ENCODE results near the gene TEX26. TPM values are rescaled to one million over a fixed set of nuclear protein-coding genes. Genes with fewer than 3 reads are reported as not detected.
"Not testable (repeated sequence)": the region's sequence is repeated elsewhere in the genome, so short reads cannot be mapped to it uniquely, and the experiment has no call there.

Gene TEX26
- total and polyA plus RNA-seq, 2 donors (not counting 1 experiment from before 2014, with no cell fraction given) = 0.22 to 0.66 TPM

GRCh38 chr13:30926781-30927180, 5.7 kb upstream of the TEX26 start:
- H3K27ac ChIP-seq (ENCODE audit: insufficient read depth, low read length) = no peak overlapping the region
- DNase-seq (ENCODE audit: low read depth in 2 of 2) = no peak

DNA sequence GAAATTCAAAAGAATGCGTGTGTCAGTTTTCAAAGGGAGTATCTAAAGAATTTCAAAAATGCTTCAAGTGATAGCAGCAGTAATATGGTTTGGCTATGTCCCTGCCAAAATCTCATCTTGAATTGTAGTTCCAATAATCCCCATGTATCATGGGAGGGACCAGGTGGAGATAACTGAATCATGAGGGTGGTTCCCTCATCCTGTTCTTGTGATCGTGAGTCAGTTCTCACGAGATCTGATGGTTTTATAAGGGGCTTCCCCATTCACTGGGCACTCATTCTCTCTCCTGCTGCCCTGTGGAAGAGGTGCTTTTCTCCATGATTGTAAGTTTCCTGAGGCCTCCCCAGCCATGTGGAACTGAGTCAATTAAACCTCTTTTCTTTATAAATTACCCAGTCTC, 5.3 kb upstream of the TEX26 start:
- H3K79me2 ChIP-seq (ENCODE audit: control insufficient read depth, insufficient read depth, low read length); H3K4me3 ChIP-seq (replicated peaks in 1 of 4; ENCODE audit: control extremely low read depth in 1 of 4, insufficient read depth in 1 of 4, low read depth in 3 of 4, low read length in 4 of 4); H3K9ac ChIP-seq (ENCODE audit: insufficient read depth, low read length); H2AFZ ChIP-seq (ENCODE audit: low read length); H3K4me1 ChIP-seq (ENCODE audit: control insufficient read depth, extremely low read depth, insufficient read depth, low read length); H4K20me1 ChIP-seq (ENCODE audit: control insufficient read depth, extremely low read depth, insufficient read depth, low read length); H3K36me3 ChIP-seq (ENCODE audit: control insufficient read depth, insufficient read depth, low read length); H3K27ac ChIP-seq (ENCODE audit: insufficient read depth, low read length); H3K4me2 ChIP-seq (ENCODE audit: extremely low read depth, insufficient read depth, low read length); H3K27me3 ChIP-seq (ENCODE audit: control insufficient read depth, insufficient read depth, low read length); H3K9me3 ChIP-seq (ENCODE audit: control insufficient read depth, insufficient read depth, low read depth, low read length): not testable (repeated sequence)
- peak in 1 of 2 donors; percentile 63 for DNase-seq (ENCODE audit: low read depth in 2 of 2)

More at GRCh38 chr13:30926781-30927180, 5.7 kb upstream of the TEX26 start:
- Histone ChIP-seq H3K36me3 (ENCODE audit: control insufficient read depth, insufficient read depth, low read length) (no peaks in the 10 kb centered on the region), H3K4me2 (ENCODE audit: extremely low read depth, insufficient read depth, low read length) (no peak overlapping the region), H4K20me1 (ENCODE audit: control insufficient read depth, extremely low read depth, insufficient read depth, low read length) (no peaks in the 10 kb centered on the region), H3K4me3 (replicated peaks in 1 of 4; ENCODE audit: control extremely low read depth in 1 of 4, insufficient read depth in 1 of 4, low read depth in 3 of 4, low read length in 4 of 4) (no peak overlapping the region), H2AFZ (ENCODE audit: low read length) (no peak overlapping the region), H3K79me2 (ENCODE audit: control insufficient read depth, insufficient read depth, low read length) (no peaks in the 10 kb centered on the region), H3K9me3 (ENCODE audit: control insufficient read depth, insufficient read depth, low read depth, low read length) (no peaks in the 10 kb centered on the region), H3K4me1 (ENCODE audit: control insufficient read depth, extremely low read depth, insufficient read depth, low read length) (no peaks in the 10 kb centered on the region), H3K27me3 (ENCODE audit: control insufficient read depth, insufficient read depth, low read length) (no peaks in the 10 kb centered on the region), H3K9ac (ENCODE audit: insufficient read depth, low read length) (no peak overlapping the region)
- no peak for TF ChIP-seq EZH2 (IDR thresholded peaks at IDR 0.05; ENCODE audit: low read length, missing control alignments)
- TF ChIP-seq, protein P1, sequence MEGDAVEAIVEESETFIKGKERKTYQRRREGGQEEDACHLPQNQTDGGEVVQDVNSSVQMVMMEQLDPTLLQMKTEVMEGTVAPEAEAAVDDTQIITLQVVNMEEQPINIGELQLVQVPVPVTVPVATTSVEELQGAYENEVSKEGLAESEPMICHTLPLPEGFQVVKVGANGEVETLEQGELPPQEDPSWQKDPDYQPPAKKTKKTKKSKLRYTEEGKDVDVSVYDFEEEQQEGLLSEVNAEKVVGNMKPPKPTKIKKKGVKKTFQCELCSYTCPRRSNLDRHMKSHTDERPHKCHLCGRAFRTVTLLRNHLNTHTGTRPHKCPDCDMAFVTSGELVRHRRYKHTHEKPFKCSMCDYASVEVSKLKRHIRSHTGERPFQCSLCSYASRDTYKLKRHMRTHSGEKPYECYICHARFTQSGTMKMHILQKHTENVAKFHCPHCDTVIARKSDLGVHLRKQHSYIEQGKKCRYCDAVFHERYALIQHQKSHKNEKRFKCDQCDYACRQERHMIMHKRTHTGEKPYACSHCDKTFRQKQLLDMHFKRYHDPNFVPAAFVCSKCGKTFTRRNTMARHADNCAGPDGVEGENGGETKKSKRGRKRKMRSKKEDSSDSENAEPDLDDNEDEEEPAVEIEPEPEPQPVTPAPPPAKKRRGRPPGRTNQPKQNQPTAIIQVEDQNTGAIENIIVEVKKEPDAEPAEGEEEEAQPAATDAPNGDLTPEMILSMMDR (conservative IDR thresholded peaks at IDR 0.05 in 1 of 2, IDR thresholded peaks at IDR 0.05 in 1 of 2; ENCODE audit: low read depth in 1 of 2, low read length in 2 of 2) = no peak

- Histone ChIP-seq H3K27me3 (ENCODE audit: control insufficient read depth, insufficient read depth, low read length) (peaks cover 3% of the 10 kb centered on the region), H3K79me2 (ENCODE audit: control insufficient read depth, insufficient read depth, low read length) (no peaks in the 10 kb centered on the region), H4K20me1 (ENCODE audit: control insufficient read depth, extremely low read depth, insufficient read depth, low read length) (no peaks in the 10 kb centered on the region), H2AFZ (ENCODE audit: low read length) (no peak overlapping the region), H3K27ac (ENCODE audit: insufficient read depth, low read length) (no peak overlapping the region), H3K4me2 (ENCODE audit: extremely low read depth, insufficient read depth, low read length) (no peak overlapping the region), H3K36me3 (ENCODE audit: control insufficient read depth, insufficient read depth, low read length) (no peaks in the 10 kb centered on the region), H3K9me3 (ENCODE audit: control insufficient read depth, insufficient read depth, low read depth, low read length) (no peaks in the 10 kb centered on the region), H3K4me1 (ENCODE audit: control insufficient read depth, extremely low read depth, insufficient read depth, low read length) (no peaks in the 10 kb centered on the region), H3K9ac (ENCODE audit: insufficient read depth, low read length) (no peak overlapping the region), H3K4me3 (replicated peaks in 1 of 4; ENCODE audit: control extremely low read depth in 1 of 4, insufficient read depth in 1 of 4, low read depth in 3 of 4, low read length in 4 of 4) (no peak overlapping the region)
- TF ChIP-seq, protein P1 (conservative IDR thresholded peaks at IDR 0.05 in 1 of 2, IDR thresholded peaks at IDR 0.05 in 1 of 2; ENCODE audit: low read depth in 1 of 2, low read length in 2 of 2) = no peak
- no peak for TF ChIP-seq EZH2 (IDR thresholded peaks at IDR 0.05; ENCODE audit: low read length, missing control alignments)
- peak in 1 of 2 donors; percentile 18 for DNase-seq (ENCODE audit: low read depth in 2 of 2)
Measured at GRCh38 chr13:30927595-30927994, 4.9 kb upstream of the TEX26 start.

Measured in fibroblast of lung (primary cell).